HG02884 (cell line): ENCODE data around the gene TIMELESS.
"Not testable (repeated sequence)": the region's sequence is repeated elsewhere in the genome, so short reads cannot be mapped to it uniquely, and the experiment has no call there.

ENCODE experiments used
- ATAC-seq: cut with Tn5 transposase; IDR thresholded peaks from one replicate; pipeline ENCODE4 v1.9.1; 2021; ENCODE audit warnings: mild to moderate bottlenecking, moderate library complexity; ENCODE audit not compliant: unreplicated experiment

The TIMELESS gene

GRCh38 chr12:56411781-56412639 lies 37.2 kb downstream of the TIMELESS start:
- no peak for ATAC-seq

- no peak for ATAC-seq
Measured at GRCh38 chr12:56410768-56411167, 38.5 kb downstream of the TIMELESS start.

- no peak for ATAC-seq
Measured at GRCh38 chr12:56408799-56409417, 40.3 kb downstream of the TIMELESS start.

GRCh38 chr12:56404227-56404626 lies 45.0 kb downstream of the TIMELESS start:
- not testable (repeated sequence) for ATAC-seq

- ATAC-seq = not testable (repeated sequence)
Measured at GRCh38 chr12:56401612-56402011, 47.6 kb downstream of the TIMELESS start.

- ATAC-seq = not testable (repeated sequence)
Measured at GRCh38 chr12:56401125-56401524, 48.1 kb downstream of the TIMELESS start.

- ATAC-seq = not testable (repeated sequence)
Measured at GRCh38 chr12:56399466-56399865, 49.8 kb downstream of the TIMELESS start.

GRCh38 chr12:56398324-56398723 lies 50.9 kb downstream of the TIMELESS start:
- no peak for ATAC-seq

- ATAC-seq = no peak
Measured at GRCh38 chr12:56392331-56392730, 56.9 kb downstream of the TIMELESS start.

- ATAC-seq = no peak
Measured at GRCh38 chr12:56391721-56392120, 57.5 kb downstream of the TIMELESS start.

- no peak for ATAC-seq
Measured at GRCh38 chr12:56389412-56389811, 59.8 kb downstream of the TIMELESS start.

- ATAC-seq = no peak
Measured at GRCh38 chr12:56387152-56387736, 62.0 kb downstream of the TIMELESS start.

GRCh38 chr12:56385873-56386272 lies 63.4 kb downstream of the TIMELESS start:
- no peak for ATAC-seq

- ATAC-seq = no peak
Measured at GRCh38 chr12:56382611-56383010, 66.6 kb downstream of the TIMELESS start.

- ATAC-seq = no peak
Measured at GRCh38 chr12:56377989-56378316, 71.3 kb downstream of the TIMELESS start.

GRCh38 chr12:56377310-56377988 lies 71.8 kb downstream of the TIMELESS start:
- ATAC-seq = no peak

GRCh38 chr12:56375598-56376434 lies 73.4 kb downstream of the TIMELESS start:
- peak; percentile 64 for ATAC-seq

GRCh38 chr12:56374726-56375597 lies 74.3 kb downstream of the TIMELESS start:
- ATAC-seq = no peak

GRCh38 chr12:56373515-56373914 lies 75.7 kb downstream of the TIMELESS start:
- no peak for ATAC-seq

- ATAC-seq = no peak
Measured at GRCh38 chr12:56366948-56367347, 82.3 kb downstream of the TIMELESS start.
